ENCODE measurements around the gene ROBO2.

Gene ROBO2

GRCh38 chr3:77039606-77040171 lies at the start of gene ROBO2:
TSS of gene ROBO2 (plus strand) at chr3:77040099. CDS start at chr3:77040786, 687 bp downstream.
- DNase-seq: no peak

GRCh38 chr3:76990606-76991005 lies 49.3 kb upstream of the ROBO2 start:
- no peak for DNase-seq

GRCh38 chr3:76991165-76991564 lies 48.7 kb upstream of the ROBO2 start:
- DNase-seq: no peak

- DNase-seq: no peak
These were observed 42.2 kb upstream of the ROBO2 start for GRCh38 chr3:76997733-76998132.

- DNase-seq: no peak
These were observed 41.3 kb upstream of the ROBO2 start for GRCh38 chr3:76998555-76998954.

- no peak for DNase-seq
These were observed 38.7 kb upstream of the ROBO2 start for GRCh38 chr3:77001062-77001701.

- no peak for DNase-seq
These were observed 25.7 kb upstream of the ROBO2 start for GRCh38 chr3:77014226-77014625.

- DNase-seq: no peak
These were observed 14.4 kb upstream of the ROBO2 start for GRCh38 chr3:77025471-77025870.

GRCh38 chr3:77026904-77027634 lies 12.8 kb upstream of the ROBO2 start:
- DNase-seq: no peak

GRCh38 chr3:77028005-77028404 lies 11.9 kb upstream of the ROBO2 start:
- no peak for DNase-seq

GRCh38 chr3:77038468-77038929 lies 1.4 kb upstream of the ROBO2 start:
- no peak for DNase-seq

GRCh38 chr3:77038930-77039605 lies 831 bp upstream of the ROBO2 start:
- DNase-seq: no peak

GRCh38 chr3:77040216-77040615 lies 317 bp downstream of the ROBO2 start:
- no peak for DNase-seq

- DNase-seq: no peak
These were observed 1.2 kb downstream of the ROBO2 start for GRCh38 chr3:77040926-77041722.

- DNase-seq: no peak
These were observed 1.9 kb downstream of the ROBO2 start for GRCh38 chr3:77041811-77042210.

- no peak for DNase-seq
These were observed 2.4 kb downstream of the ROBO2 start for GRCh38 chr3:77042343-77042742.

- no peak for DNase-seq
These were observed 3.0 kb downstream of the ROBO2 start for GRCh38 chr3:77042882-77043281.

- no peak for DNase-seq
These were observed 5.8 kb downstream of the ROBO2 start for GRCh38 chr3:77045686-77046085.

GRCh38 chr3:77048186-77048585 lies 8.3 kb downstream of the ROBO2 start:
- DNase-seq: no peak

GRCh38 chr3:77051591-77051990 lies 11.7 kb downstream of the ROBO2 start:
- no peak for DNase-seq

GRCh38 chr3:77052051-77052501 lies 12.2 kb downstream of the ROBO2 start:
- no peak for DNase-seq

All from activated T-cell treated with anti-CD3 and anti-CD28 coated beads for 4 hours (primary cell).